Activated naive CD4-positive, alpha-beta T cell treated with anti-CD3 and anti-CD28 coated beads, Interleukin-2, amount 10 ng/mL, durations not matched to agents 7 days and 5 days (primary cell): ENCODE data around the gene PIERCE2.

Experiments
- CTCF ChIA-PET: fragments of 350-600 bp; sonication (Branson Sonifier 250); formaldehyde crosslinking; loops from one replicate; lab custom pipeline; 2021; ENCODE audit warnings: antibody characterized with exemption; lab: Charles Lee
- DNase-seq: peaks from one replicate; pipeline ENCODE4 v3.0.0-alpha.2; 2020
- H3K27ac Mint-ChIP-seq: one replicate; pipeline ENCODE4 v1.8.0; 2021; ENCODE audit warnings: mild to moderate bottlenecking, moderate library complexity, mixed read lengths
- H3K27me3 Mint-ChIP-seq: one replicate; pipeline ENCODE4 v1.8.0; 2021; ENCODE audit warnings: mild to moderate bottlenecking, mixed read lengths
- H3K36me3 Mint-ChIP-seq: one replicate; pipeline ENCODE4 v1.8.0; 2021; ENCODE audit warnings: mixed read lengths
- H3K4me1 Mint-ChIP-seq: one replicate; pipeline ENCODE4 v1.8.0; 2021; ENCODE audit warnings: mixed read lengths
- H3K4me3 Mint-ChIP-seq: one replicate; pipeline ENCODE4 v1.8.0; 2021; ENCODE audit warnings: mild to moderate bottlenecking, moderate library complexity, mixed read lengths
- H3K9me3 Mint-ChIP-seq: one replicate; pipeline ENCODE4 v1.8.0; 2021; ENCODE audit warnings: mixed read lengths

PIERCE2 gene

GRCh38 chr15:55457401-55458022, 49.2 kb downstream of the PIERCE2 start:
- peaks cover 2% of the 10 kb centered on the region for H3K4me1 Mint-ChIP-seq

GRCh38 chr15:55461447-55461846, 53.2 kb downstream of the PIERCE2 start:
- CTCF ChIA-PET: no interaction called here
- H3K4me3 Mint-ChIP-seq: no peak overlapping the region
- no peak for DNase-seq
- H3K27ac Mint-ChIP-seq: no peak overlapping the region
- H3K9me3 Mint-ChIP-seq: peaks cover 12% of the 10 kb centered on the region
- no peaks in the 10 kb centered on the region for H3K36me3 Mint-ChIP-seq
- H3K27me3 Mint-ChIP-seq: peaks cover 4% of the 10 kb centered on the region
- H3K4me1 Mint-ChIP-seq: peaks cover 2% of the 10 kb centered on the region

More at GRCh38 chr15:55457401-55458022, 49.2 kb downstream of the PIERCE2 start:
- CTCF ChIA-PET: no interaction called here
- peaks cover 12% of the 10 kb centered on the region for H3K9me3 Mint-ChIP-seq
- H3K27ac Mint-ChIP-seq: no peak overlapping the region
- H3K36me3 Mint-ChIP-seq: no peaks in the 10 kb centered on the region
- no peaks in the 10 kb centered on the region for H3K27me3 Mint-ChIP-seq
- H3K4me3 Mint-ChIP-seq: no peak overlapping the region
- DNase-seq: no peak

- Mint-ChIP-seq H3K4me3 (no peak overlapping the region), H3K4me1 (no peaks in the 10 kb centered on the region), H3K36me3 (no peaks in the 10 kb centered on the region), H3K9me3 (no peaks in the 10 kb centered on the region), H3K27me3 (peaks cover 8% of the 10 kb centered on the region), H3K27ac (no peak overlapping the region)
- DNase-seq: no peak
- CTCF ChIA-PET: no interaction called here
Observed at GRCh38 chr15:55468321-55468720, 60.0 kb downstream of the PIERCE2 start.
